Panc1 (cell line): ENCODE results near the gene CDH13.

ENCODE experiments used
- CTCF ChIP-seq: fragments of 450-650 bp; IDR thresholded peaks from 2 replicates; pipeline ENCODE4 v1.5.1; 2017; ENCODE audit warnings: mild to moderate bottlenecking
- POLR2AphosphoS5 ChIP-seq: IDR thresholded peaks from 2 replicates; pipeline ENCODE4 v1.6.1; 2012; ENCODE audit warnings: mild to moderate bottlenecking, low read depth, low read length, moderate library complexity
- REST ChIP-seq, 2 experiments: IDR thresholded peaks; 2 replicates each; pipeline ENCODE4 v1.6.1; 2011 to 2012; ENCODE audit warnings: low read depth in 2 of 2, control low read depth in 1 of 2, low read length in 1 of 2, mild to moderate bottlenecking in 1 of 2, moderate library complexity in 1 of 2; ENCODE audit not compliant: insufficient read depth in 1 of 2
- SIN3A ChIP-seq: IDR thresholded peaks from 2 replicates; pipeline ENCODE4 v1.6.1; 2012; ENCODE audit warnings: low read depth, mild to moderate bottlenecking, low read length, moderate library complexity, borderline replicate concordance; ENCODE audit not compliant: insufficient read depth
- TCF7L2 ChIP-seq: IDR thresholded peaks from 2 replicates; pipeline ENCODE4 v1.6.1; 2011; ENCODE audit warnings: mild to moderate bottlenecking, low read depth, low read length, inconsistent platforms

DNA sequence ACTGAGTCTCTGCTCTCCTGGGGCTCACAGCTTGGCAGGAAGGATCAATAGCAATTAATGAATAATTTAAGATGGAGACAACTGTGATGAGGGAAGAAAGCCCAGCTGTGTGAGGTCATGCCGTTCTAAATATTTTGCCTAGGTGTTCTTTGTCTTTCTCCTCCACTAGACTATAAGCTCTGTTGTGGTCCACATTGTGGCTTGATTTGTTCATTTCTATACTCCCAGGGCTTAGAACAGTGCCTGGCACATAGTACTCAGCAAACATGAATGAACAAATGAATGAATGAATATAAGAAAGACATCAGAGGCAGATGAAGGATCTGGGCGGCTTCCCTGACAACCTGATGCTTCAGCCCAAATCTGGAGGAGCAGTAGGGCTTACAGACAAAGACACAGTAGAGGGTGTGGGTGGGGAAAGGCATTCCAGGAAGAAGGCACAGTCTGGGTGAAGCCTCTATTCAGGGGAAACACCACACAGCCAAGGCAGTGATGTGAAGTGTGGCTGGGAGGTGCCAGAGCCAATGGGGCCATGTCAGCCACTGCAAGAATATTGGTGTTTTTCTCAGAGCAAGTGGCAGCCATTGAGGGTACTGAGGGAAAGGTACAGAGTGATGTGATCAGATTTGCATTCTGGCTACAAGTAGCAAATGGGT lies 8.3 kb downstream of the CDH13 start:
- no peak for TF ChIP-seq REST (IDR thresholded peaks at IDR 0.05; ENCODE audit: insufficient read depth in 1 of 2, low read depth in 2 of 2, low read length in 1 of 2)
- TF ChIP-seq CTCF = no peak
- TF ChIP-seq POLR2AphosphoS5 = no peak
- no peak for TF ChIP-seq SIN3A
- no peak for TF ChIP-seq TCF7L2
